ENCODE data around the gene VPS36.

Gene VPS36

DNA sequence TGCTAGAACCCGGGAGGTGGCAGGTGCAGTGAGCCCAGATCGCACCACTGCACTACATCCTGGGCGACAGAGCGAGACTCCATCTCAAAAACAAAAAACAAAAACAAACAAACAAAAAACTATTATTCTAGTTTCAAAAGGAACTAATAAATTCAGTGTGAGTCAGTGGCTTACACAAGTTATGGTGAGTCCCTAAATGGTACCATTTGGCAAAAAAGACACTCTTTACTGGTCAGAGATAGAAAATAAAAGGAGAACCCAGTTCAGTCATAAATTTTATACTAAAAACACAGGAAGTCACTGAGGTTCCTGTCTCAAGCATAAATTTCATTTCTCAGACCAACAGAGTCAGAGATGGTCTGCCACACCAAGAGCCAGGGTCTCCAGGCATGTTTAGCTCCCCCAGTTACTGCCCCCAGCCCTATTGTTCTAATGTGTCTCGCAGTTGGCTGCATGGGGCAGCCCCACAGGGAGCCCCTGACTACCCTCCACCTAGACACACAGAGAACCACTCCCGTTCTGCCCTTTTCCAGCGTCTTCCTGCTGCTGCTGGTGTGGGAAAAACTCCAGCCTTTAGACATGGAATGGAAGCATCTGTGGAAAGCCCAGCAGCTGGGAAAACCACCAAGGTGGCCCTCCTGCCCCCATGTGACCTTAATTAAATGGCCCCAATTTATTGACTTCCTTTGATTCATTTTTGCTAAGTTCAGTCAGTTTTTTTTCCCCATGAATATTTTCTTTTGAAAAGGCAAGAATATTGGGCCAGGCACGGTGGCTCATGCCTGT, 56.7 kb downstream of the VPS36 start:
- CTCF ChIA-PET, result interaction anchor here (1.0 kb wide), 1 partner anchor 11 kb away, joined by 3 read pairs; no protein-coding TSS in a partner anchor
- no peak overlapping the region for H3K27ac ChIP-seq (ENCODE audit: insufficient read depth in 1 of 2, low read depth in 1 of 2, low read length in 2 of 2, poor library complexity in 1 of 2, severe bottlenecking in 2 of 2)
- WGBS (ENCODE audit: insufficient coverage), result 83% methylated on average over 2 of the region's 8 CpGs

GRCh38 chr13:52387721-52388120, 62.7 kb downstream of the VPS36 start:
- no peaks in the 10 kb centered on the region for H3K36me3 ChIP-seq (ENCODE audit: control insufficient read depth in 4 of 4, insufficient read depth in 4 of 4, low read length in 3 of 4)
- ChIA-PET CTCF (no interaction called here), POLR2A (no interaction called here)
- H3K9me3 ChIP-seq (ENCODE audit: control extremely low read depth in 1 of 5, control insufficient read depth in 4 of 5, insufficient read depth in 2 of 5, low read depth in 1 of 5, low read length in 4 of 5), result peaks cover 0 to 2% (median 0%) of the 10 kb centered on the region in 5 experiments
- no peaks in the 10 kb centered on the region for H3K4me1 ChIP-seq (ENCODE audit: control extremely low read depth in 1 of 4, control insufficient read depth in 4 of 4, insufficient read depth in 4 of 4, low read length in 3 of 4)
- no peak overlapping the region for H3K4me3 ChIP-seq (ENCODE audit: control insufficient read depth in 1 of 7, extremely low read depth in 1 of 7, insufficient read depth in 4 of 7, low read depth in 2 of 7, low read length in 6 of 7)
- H3K27ac ChIP-seq (ENCODE audit: insufficient read depth in 1 of 2, low read depth in 1 of 2, low read length in 2 of 2, poor library complexity in 1 of 2, severe bottlenecking in 2 of 2), result no peak overlapping the region
- no peak for DNase-seq
- H3K27me3 ChIP-seq (replicated peaks in 2 of 5; ENCODE audit: control insufficient read depth in 4 of 5, insufficient read depth in 5 of 5, low read length in 4 of 5), result no peaks in the 10 kb centered on the region

More for the DNA sequence above, 56.7 kb downstream of the VPS36 start:
- no peaks in the 10 kb centered on the region for H3K27me3 ChIP-seq (replicated peaks in 2 of 5; ENCODE audit: control insufficient read depth in 4 of 5, insufficient read depth in 5 of 5, low read length in 4 of 5)
- POLR2A ChIA-PET, result no interaction called here
- DNase-seq, result no peak
- no peaks in the 10 kb centered on the region for H3K36me3 ChIP-seq (ENCODE audit: control insufficient read depth in 4 of 4, insufficient read depth in 4 of 4, low read length in 3 of 4)
- H3K9me3 ChIP-seq (ENCODE audit: control extremely low read depth in 1 of 5, control insufficient read depth in 4 of 5, insufficient read depth in 2 of 5, low read depth in 1 of 5, low read length in 4 of 5), result no peaks in the 10 kb centered on the region
- no peak overlapping the region for H3K4me3 ChIP-seq (ENCODE audit: control insufficient read depth in 1 of 7, extremely low read depth in 1 of 7, insufficient read depth in 4 of 7, low read depth in 2 of 7, low read length in 6 of 7)
- H3K4me1 ChIP-seq (ENCODE audit: control extremely low read depth in 1 of 4, control insufficient read depth in 4 of 4, insufficient read depth in 4 of 4, low read length in 3 of 4), result peaks cover 0 to 7% (median 6%) of the 10 kb centered on the region in 4 experiments

DNA sequence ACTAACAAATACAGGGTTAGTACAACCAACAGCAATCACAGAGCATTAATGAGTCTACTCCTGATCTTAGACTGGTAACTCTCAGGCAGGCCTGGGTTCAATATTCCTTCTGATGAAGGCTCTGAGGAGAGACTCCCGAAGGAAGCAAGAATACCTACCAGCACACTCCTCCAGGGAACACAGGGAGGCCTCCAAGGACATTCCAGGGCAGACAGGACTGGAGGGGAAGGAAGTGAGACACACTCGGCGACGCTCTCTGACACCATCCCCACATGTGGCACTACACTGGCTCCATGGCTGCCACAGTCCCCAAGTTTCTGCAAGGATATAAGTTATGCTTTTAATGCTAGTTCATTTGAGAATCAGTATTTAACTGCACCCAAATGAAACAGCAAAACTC, 64.6 kb downstream of the VPS36 start:
- ChIA-PET POLR2A (no interaction called here), CTCF (interaction anchor here (0.7 to 1.7 kb wide), 2 partner anchors 33 to 42 kb away, joined by 3 to 4 read pairs; no protein-coding TSS in a partner anchor)
- Histone ChIP-seq H3K27ac (ENCODE audit: insufficient read depth in 1 of 2, low read depth in 1 of 2, low read length in 2 of 2, poor library complexity in 1 of 2, severe bottlenecking in 2 of 2) (no peak overlapping the region), H3K27me3 (replicated peaks in 2 of 5; ENCODE audit: control insufficient read depth in 4 of 5, insufficient read depth in 5 of 5, low read length in 4 of 5) (no peaks in the 10 kb centered on the region), H3K4me1 (ENCODE audit: control extremely low read depth in 1 of 4, control insufficient read depth in 4 of 4, insufficient read depth in 4 of 4, low read length in 3 of 4) (no peaks in the 10 kb centered on the region), H3K36me3 (ENCODE audit: control insufficient read depth in 4 of 4, insufficient read depth in 4 of 4, low read length in 3 of 4) (no peaks in the 10 kb centered on the region), H3K9me3 (ENCODE audit: control extremely low read depth in 1 of 5, control insufficient read depth in 4 of 5, insufficient read depth in 2 of 5, low read depth in 1 of 5, low read length in 4 of 5) (peaks cover 0 to 2% (median 0%) of the 10 kb centered on the region in 5 experiments), H3K4me3 (ENCODE audit: control insufficient read depth in 1 of 7, extremely low read depth in 1 of 7, insufficient read depth in 4 of 7, low read depth in 2 of 7, low read length in 6 of 7) (no peak overlapping the region)
- no peak for DNase-seq
- 100% methylated on average over 1 of the region's 4 CpGs for WGBS (ENCODE audit: insufficient coverage)

GRCh38 chr13:52383366-52383765, 67.1 kb downstream of the VPS36 start:
- peaks cover 0 to 2% (median 0%) of the 10 kb centered on the region in 5 experiments for H3K9me3 ChIP-seq (ENCODE audit: control extremely low read depth in 1 of 5, control insufficient read depth in 4 of 5, insufficient read depth in 2 of 5, low read depth in 1 of 5, low read length in 4 of 5)
- no peak for DNase-seq
- no peaks in the 10 kb centered on the region for H3K27me3 ChIP-seq (replicated peaks in 2 of 5; ENCODE audit: control insufficient read depth in 4 of 5, insufficient read depth in 5 of 5, low read length in 4 of 5)
- ChIA-PET CTCF (interaction anchor here (1.6 kb wide), 1 partner anchor 9 kb away, joined by 3 read pairs; no protein-coding TSS in a partner anchor), POLR2A (no interaction called here)
- H3K36me3 ChIP-seq (ENCODE audit: control insufficient read depth in 4 of 4, insufficient read depth in 4 of 4, low read length in 3 of 4), result no peaks in the 10 kb centered on the region
- no peaks in the 10 kb centered on the region for H3K4me1 ChIP-seq (ENCODE audit: control extremely low read depth in 1 of 4, control insufficient read depth in 4 of 4, insufficient read depth in 4 of 4, low read length in 3 of 4)
- WGBS (ENCODE audit: insufficient coverage), result no CpG with 5 or more reads among the region's 1 CpG
- no peak overlapping the region for H3K27ac ChIP-seq (ENCODE audit: insufficient read depth in 1 of 2, low read depth in 1 of 2, low read length in 2 of 2, poor library complexity in 1 of 2, severe bottlenecking in 2 of 2)
- H3K4me3 ChIP-seq (ENCODE audit: control insufficient read depth in 1 of 7, extremely low read depth in 1 of 7, insufficient read depth in 4 of 7, low read depth in 2 of 7, low read length in 6 of 7), result no peak overlapping the region

- CTCF ChIA-PET, result no interaction called here
- POLR2A ChIA-PET, result no interaction called here
- no peaks in the 10 kb centered on the region for H3K36me3 ChIP-seq (ENCODE audit: control insufficient read depth in 4 of 4, insufficient read depth in 4 of 4, low read length in 3 of 4)
Observed at GRCh38 chr13:52378312-52378711, 72.1 kb downstream of the VPS36 start.

GRCh38 chr13:52377898-52378297, 72.5 kb downstream of the VPS36 start:
- Histone ChIP-seq H3K9me3 (ENCODE audit: control extremely low read depth in 1 of 5, control insufficient read depth in 4 of 5, insufficient read depth in 2 of 5, low read depth in 1 of 5, low read length in 4 of 5) (no peaks in the 10 kb centered on the region), H3K36me3 (ENCODE audit: control insufficient read depth in 4 of 4, insufficient read depth in 4 of 4, low read length in 3 of 4) (no peaks in the 10 kb centered on the region), H3K4me1 (ENCODE audit: control extremely low read depth in 1 of 4, control insufficient read depth in 4 of 4, insufficient read depth in 4 of 4, low read length in 3 of 4) (no peaks in the 10 kb centered on the region), H3K27me3 (replicated peaks in 2 of 5; ENCODE audit: control insufficient read depth in 4 of 5, insufficient read depth in 5 of 5, low read length in 4 of 5) (no peaks in the 10 kb centered on the region), H3K4me3 (ENCODE audit: control insufficient read depth in 1 of 7, extremely low read depth in 1 of 7, insufficient read depth in 4 of 7, low read depth in 2 of 7, low read length in 6 of 7) (no peak overlapping the region), H3K27ac (ENCODE audit: insufficient read depth in 1 of 2, low read depth in 1 of 2, low read length in 2 of 2, poor library complexity in 1 of 2, severe bottlenecking in 2 of 2) (no peak overlapping the region)
- DNase-seq, result no peak
- 96% methylated on average over 21 of the region's 21 CpGs for WGBS (ENCODE audit: insufficient coverage)
- POLR2A ChIA-PET, result no interaction called here
- CTCF ChIA-PET, result no interaction called here

More at GRCh38 chr13:52378312-52378711, 72.1 kb downstream of the VPS36 start:
- Histone ChIP-seq H3K27ac (ENCODE audit: insufficient read depth in 1 of 2, low read depth in 1 of 2, low read length in 2 of 2, poor library complexity in 1 of 2, severe bottlenecking in 2 of 2) (no peak overlapping the region), H3K9me3 (ENCODE audit: control extremely low read depth in 1 of 5, control insufficient read depth in 4 of 5, insufficient read depth in 2 of 5, low read depth in 1 of 5, low read length in 4 of 5) (no peaks in the 10 kb centered on the region), H3K4me3 (ENCODE audit: control insufficient read depth in 1 of 7, extremely low read depth in 1 of 7, insufficient read depth in 4 of 7, low read depth in 2 of 7, low read length in 6 of 7) (no peak overlapping the region), H3K27me3 (replicated peaks in 2 of 5; ENCODE audit: control insufficient read depth in 4 of 5, insufficient read depth in 5 of 5, low read length in 4 of 5) (no peaks in the 10 kb centered on the region), H3K4me1 (ENCODE audit: control extremely low read depth in 1 of 4, control insufficient read depth in 4 of 4, insufficient read depth in 4 of 4, low read length in 3 of 4) (no peaks in the 10 kb centered on the region)
- no peak for DNase-seq
- WGBS (ENCODE audit: insufficient coverage), result 98% methylated on average over 21 of the region's 22 CpGs

GRCh38 chr13:52374873-52375411, 75.5 kb downstream of the VPS36 start:
- 83% methylated on average over 1 of the region's 1 CpG for WGBS (ENCODE audit: insufficient coverage)
- DNase-seq, result no peak

More at GRCh38 chr13:52374873-52375411, 75.5 kb downstream of the VPS36 start:
- no peak overlapping the region for H3K4me3 ChIP-seq (ENCODE audit: control insufficient read depth in 1 of 7, extremely low read depth in 1 of 7, insufficient read depth in 4 of 7, low read depth in 2 of 7, low read length in 6 of 7)
- no peaks in the 10 kb centered on the region for H3K36me3 ChIP-seq (ENCODE audit: control insufficient read depth in 4 of 4, insufficient read depth in 4 of 4, low read length in 3 of 4)
- no peak overlapping the region for H3K27ac ChIP-seq (ENCODE audit: insufficient read depth in 1 of 2, low read depth in 1 of 2, low read length in 2 of 2, poor library complexity in 1 of 2, severe bottlenecking in 2 of 2)
- H3K9me3 ChIP-seq (ENCODE audit: control extremely low read depth in 1 of 5, control insufficient read depth in 4 of 5, insufficient read depth in 2 of 5, low read depth in 1 of 5, low read length in 4 of 5), result no peaks in the 10 kb centered on the region
- H3K27me3 ChIP-seq (replicated peaks in 2 of 5; ENCODE audit: control insufficient read depth in 4 of 5, insufficient read depth in 5 of 5, low read length in 4 of 5), result no peaks in the 10 kb centered on the region
- ChIA-PET CTCF (no interaction called here), POLR2A (no interaction called here)
- H3K4me1 ChIP-seq (ENCODE audit: control extremely low read depth in 1 of 4, control insufficient read depth in 4 of 4, insufficient read depth in 4 of 4, low read length in 3 of 4), result peaks cover 0 to 3% (median 0%) of the 10 kb centered on the region in 4 experiments
